ENCODE results near the gene FNDC3B.

FNDC3B gene

GRCh38 chr3:172158741-172159140, 119.4 kb downstream of the FNDC3B start:
- Histone ChIP-seq H3K4me3 (ENCODE audit: low read depth, low read length) (no peak overlapping the region), H3K9me3 (ENCODE audit: control insufficient read depth, insufficient read depth, low read depth, low read length) (no peaks in the 10 kb centered on the region), H3K27ac (ENCODE audit: extremely low read depth, low read depth, low read length) (no peak overlapping the region), H3K4me1 (ENCODE audit: control insufficient read depth, insufficient read depth, low read length) (peaks cover 18% of the 10 kb centered on the region), H3K36me3 (ENCODE audit: control insufficient read depth in 2 of 2, insufficient read depth in 1 of 2, low read length in 2 of 2) (no peaks in the 10 kb centered on the region)
- TF ChIP-seq ZFP69B (tag by site-specific recombination; IDR thresholded peaks at IDR 0.05): no peak
- TF ChIP-seq ZNF221 (tag by site-specific recombination; IDR thresholded peaks at IDR 0.05; ENCODE audit: borderline replicate concordance): no peak
- no peak for TF ChIP-seq KLF9 (tag by site-specific recombination; IDR thresholded peaks at IDR 0.05; ENCODE audit: low read depth)
- TF ChIP-seq ZNF184 (tag by site-specific recombination; IDR thresholded peaks at IDR 0.05): no peak
- TF ChIP-seq MZF1 (tag by site-specific recombination; IDR thresholded peaks at IDR 0.05; ENCODE audit: borderline replicate concordance): no peak
- no peak for TF ChIP-seq TSHZ1 (tag by site-specific recombination; IDR thresholded peaks at IDR 0.05; ENCODE audit: borderline replicate concordance)
- TF ChIP-seq ZNF629 (tag by site-specific recombination; IDR thresholded peaks at IDR 0.05): no peak
- no peak for TF ChIP-seq ZNF768 (tag by site-specific recombination; IDR thresholded peaks at IDR 0.05)
- TF ChIP-seq INSM2 (tag by site-specific recombination; IDR thresholded peaks at IDR 0.05): no peak
- ChIA-PET CTCF (no interaction called here), POLR2A (no interaction called here)

- peaks cover 18% of the 10 kb centered on the region for H3K4me1 ChIP-seq (ENCODE audit: control insufficient read depth, insufficient read depth, low read length)
- H3K27ac ChIP-seq (ENCODE audit: extremely low read depth, low read depth, low read length): no peak overlapping the region
- H3K9me3 ChIP-seq (ENCODE audit: control insufficient read depth, insufficient read depth, low read depth, low read length): no peaks in the 10 kb centered on the region
- ChIA-PET CTCF (interaction anchor here (0.5 kb wide), 1 partner anchor 118 kb away, joined by 3 read pairs; no protein-coding TSS in a partner anchor), POLR2A (interaction anchor here (1.3 kb wide), 1 partner anchor 19 kb away, joined by 4 read pairs; no protein-coding TSS in a partner anchor)
- H3K4me3 ChIP-seq (ENCODE audit: low read depth, low read length): no peak overlapping the region
- H3K36me3 ChIP-seq (ENCODE audit: control insufficient read depth in 2 of 2, insufficient read depth in 1 of 2, low read length in 2 of 2): no peaks in the 10 kb centered on the region
- 0 out of 2 replicates have a peak, but pooled peaks have one; percentile 20 for TF ChIP-seq PRDM6 (tag by site-specific recombination; IDR thresholded peaks at IDR 0.05)
- TF ChIP-seq ZNF654 (tag by site-specific recombination; IDR thresholded peaks at IDR 0.05; ENCODE audit: low read depth): no peak
Measured at GRCh38 chr3:172159376-172159775, 120.0 kb downstream of the FNDC3B start.

GRCh38 chr3:172159962-172160538, 120.7 kb downstream of the FNDC3B start:
- ChIA-PET CTCF (interaction anchor here (0.5 kb wide), 1 partner anchor 119 kb away, joined by 3 read pairs; no protein-coding TSS in a partner anchor), POLR2A (interaction anchor here (1.3 kb wide), 1 partner anchor 20 kb away, joined by 4 read pairs; no protein-coding TSS in a partner anchor)
- no peak overlapping the region for H3K4me3 ChIP-seq (ENCODE audit: low read depth, low read length)
- no peaks in the 10 kb centered on the region for H3K36me3 ChIP-seq (ENCODE audit: control insufficient read depth in 2 of 2, insufficient read depth in 1 of 2, low read length in 2 of 2)
- H3K9me3 ChIP-seq (ENCODE audit: control insufficient read depth, insufficient read depth, low read depth, low read length): no peaks in the 10 kb centered on the region
- peaks cover 18% of the 10 kb centered on the region for H3K4me1 ChIP-seq (ENCODE audit: control insufficient read depth, insufficient read depth, low read length)
- no peak overlapping the region for H3K27ac ChIP-seq (ENCODE audit: extremely low read depth, low read depth, low read length)
- TF ChIP-seq ZNF292 (tag by site-specific recombination; IDR thresholded peaks at IDR 0.05; ENCODE audit: borderline replicate concordance, low read depth) (no peak), ZNF600 (tag by site-specific recombination; IDR thresholded peaks at IDR 0.05) (peak; percentile 48; the same call in 1 of the 2 replicates), ZBTB48 (tag by site-specific recombination; IDR thresholded peaks at IDR 0.05) (peak; percentile 40; the same call in 1 of the 2 replicates), GLIS1 (tag by site-specific recombination; IDR thresholded peaks at IDR 0.05) (peak; percentile 80)
